GM18951 (cell line): Measurements from ENCODE around the gene UQCC5.

ENCODE experiments used
- POLR2A ChIP-seq: IDR thresholded peaks from 4 replicates; pipeline ENCODE4 v1.6.1; 2011; ENCODE audit warnings: mild to moderate bottlenecking; ENCODE audit not compliant: insufficient read length, insufficient read depth; ENCODE audit errors: extremely low read depth
- in situ Hi-C: fragments of 300-500 bp; cut with MboI; formaldehyde crosslinking; loops from one replicate; pipeline ENCODE4 v1.12.0; 2022; ENCODE audit warnings: low sequenced_read_pairs, mixed read lengths, inconsistent platforms; ENCODE audit not compliant: unreplicated experiment

Gene UQCC5

GRCh38 chr3:52539010-52539653, 2.7 kb downstream of the UQCC5 start:
- no peak for TF ChIP-seq POLR2A
- in situ Hi-C loops: no loop called here

- TF ChIP-seq POLR2A: no peak
- in situ Hi-C loops: no loop called here
These were observed 4.6 kb downstream of the UQCC5 start for GRCh38 chr3:52541050-52541449.

GRCh38 chr3:52544937-52545336, 8.5 kb downstream of the UQCC5 start:
- in situ Hi-C loops: no loop called here
- TF ChIP-seq POLR2A: no peak

- in situ Hi-C loops: no loop called here
- no peak for TF ChIP-seq POLR2A
These were observed 9.9 kb downstream of the UQCC5 start for GRCh38 chr3:52546111-52546901.

DNA sequence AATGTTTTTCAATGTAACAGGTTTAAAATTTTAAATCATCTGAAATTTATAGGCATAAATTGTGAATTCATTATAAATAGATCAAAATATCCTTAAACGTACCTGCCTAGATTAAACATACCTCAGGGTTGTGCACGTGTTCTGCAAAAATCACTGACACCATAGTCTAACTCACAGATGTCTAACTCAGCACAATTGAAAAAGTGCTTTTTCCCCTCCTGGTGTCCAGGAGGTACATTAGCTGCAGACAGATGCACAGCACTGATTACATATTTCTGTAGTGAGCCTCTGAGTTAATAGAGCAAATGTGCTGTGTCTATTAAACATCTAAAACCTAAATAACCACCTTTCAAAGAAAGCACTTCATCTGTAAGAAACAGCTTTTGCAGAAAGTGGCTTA, 10.7 kb downstream of the UQCC5 start:
- no peak for TF ChIP-seq POLR2A
- in situ Hi-C loops: no loop called here

DNA sequence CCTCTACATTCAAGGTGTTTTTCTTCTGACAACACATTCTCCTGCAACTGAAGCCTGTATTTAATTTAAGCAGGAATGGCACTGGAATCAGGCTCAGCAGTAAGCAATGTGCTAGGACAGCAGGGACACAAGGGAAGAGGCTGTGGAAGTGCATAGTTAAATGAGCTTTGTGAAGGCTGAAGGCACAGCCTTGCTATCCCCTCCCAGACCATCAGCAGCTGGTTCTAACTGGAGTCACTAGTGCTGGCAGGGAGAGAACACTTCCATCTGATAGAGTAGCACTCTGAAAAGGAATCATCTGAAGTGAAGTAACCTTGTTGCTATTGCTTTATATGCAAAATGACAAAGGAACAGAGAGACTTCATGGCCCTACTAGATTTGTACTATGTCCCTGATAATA, 14.7 kb downstream of the UQCC5 start:
- in situ Hi-C loops: no loop called here
- no peak for TF ChIP-seq POLR2A

GRCh38 chr3:52552089-52552488, 15.7 kb downstream of the UQCC5 start:
- no peak for TF ChIP-seq POLR2A
- in situ Hi-C loops: no loop called here

GRCh38 chr3:52554026-52554755, 17.8 kb downstream of the UQCC5 start:
- TF ChIP-seq POLR2A: no peak
- in situ Hi-C loops: no loop called here

DNA sequence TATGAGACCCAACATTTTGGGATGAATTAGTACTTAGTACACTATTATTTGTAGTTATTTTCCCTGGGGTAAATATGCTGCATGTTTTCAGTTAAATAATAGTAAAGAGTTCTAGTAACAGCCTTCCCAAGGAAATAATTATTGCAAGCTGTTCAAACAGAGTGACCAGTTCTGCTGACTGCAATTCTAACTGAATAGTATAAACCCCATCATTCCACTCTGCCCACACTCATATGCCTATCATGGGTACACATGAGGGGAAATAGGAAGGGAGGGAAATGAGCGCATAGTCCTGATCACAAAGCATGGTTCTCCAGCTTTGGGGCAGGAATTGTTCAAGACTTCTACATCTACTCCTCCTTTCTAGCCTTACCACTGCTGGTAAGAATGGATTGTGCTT, 18.7 kb downstream of the UQCC5 start:
- TF ChIP-seq POLR2A: no peak
- in situ Hi-C loops: no loop called here

GRCh38 chr3:52557011-52557960, 20.9 kb downstream of the UQCC5 start:
- TF ChIP-seq POLR2A: no peak
- in situ Hi-C loops: no loop called here

GRCh38 chr3:52558436-52558835, 22.0 kb downstream of the UQCC5 start:
- in situ Hi-C loops: no loop called here
- no peak for TF ChIP-seq POLR2A

DNA sequence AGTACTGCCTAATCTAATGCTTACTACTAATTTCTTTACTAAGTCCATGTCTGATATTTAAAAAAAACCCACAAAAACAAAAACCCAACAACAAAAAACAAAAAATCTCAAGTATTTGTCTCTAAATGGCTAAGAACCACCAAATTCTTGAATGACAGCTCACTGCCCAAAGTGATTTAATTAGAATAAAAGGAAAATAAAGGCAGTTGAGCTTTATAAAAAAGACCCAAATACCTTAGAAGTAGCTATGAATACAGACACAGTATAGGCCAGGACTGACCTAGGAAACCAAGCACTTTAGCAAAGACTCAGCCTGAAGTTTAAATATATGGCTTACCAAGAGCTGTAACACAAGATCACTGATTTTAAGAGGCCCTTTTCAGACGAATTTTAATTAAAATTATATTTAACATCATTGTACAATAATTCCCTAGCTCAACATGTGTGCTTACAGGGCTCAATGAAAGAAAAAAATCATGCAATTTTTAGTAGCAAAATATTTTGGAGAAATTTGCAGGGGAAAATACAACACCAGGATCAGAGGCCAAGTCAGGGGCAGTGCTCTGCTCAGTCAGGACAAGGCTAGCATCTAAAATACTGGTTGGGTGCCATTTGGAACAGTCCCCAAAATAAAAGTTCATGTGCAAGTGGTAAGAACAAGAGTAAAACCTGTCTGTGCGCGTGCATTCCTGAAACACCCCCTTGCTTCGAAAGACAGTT, 24.8 kb downstream of the UQCC5 start:
- in situ Hi-C loops: no loop called here
- TF ChIP-seq POLR2A: no peak
